SK-N-MC (cell line): ENCODE data around the gene TESPA1.

Source experiments
- EZH2 ChIP-seq: fragments of 200-600 bp; sonication (generic); IDR thresholded peaks from one replicate; pipeline ENCODE4 v1.6.1; 2017; ENCODE audit warnings: antibody characterized with exemption
- POLR2AphosphoS5 ChIP-seq: IDR thresholded peaks from 2 replicates; pipeline ENCODE4 v1.6.1; 2012; ENCODE audit warnings: mild to moderate bottlenecking, low read depth, low read length, borderline replicate concordance

DNA sequence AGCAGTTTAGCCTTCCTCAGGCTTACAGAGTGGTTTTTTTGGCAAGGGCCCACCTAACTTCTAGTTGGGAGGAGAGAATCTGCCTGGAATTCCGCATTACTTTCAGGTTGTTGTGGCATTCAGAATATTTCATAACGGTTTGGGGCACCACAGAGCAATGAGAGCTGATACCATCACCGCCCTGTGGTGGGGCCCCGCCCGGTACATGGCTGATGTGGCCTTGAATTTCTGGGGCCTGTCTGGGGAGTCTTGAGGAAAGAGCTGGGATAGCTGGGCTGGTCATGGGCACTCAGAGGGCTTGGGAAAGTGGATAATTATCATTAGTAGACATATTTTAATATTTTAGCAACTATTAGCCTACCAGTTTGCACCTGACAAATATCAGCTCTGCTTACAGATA lies 4.2 kb downstream of the TESPA1 start:
- TF ChIP-seq POLR2AphosphoS5 (no peak), EZH2 (no peak)
